ENCODE data around the gene ENKUR.
"Not testable (repeated sequence)": the region's sequence is repeated elsewhere in the genome, so short reads cannot be mapped to it uniquely, and the experiment has no call there.

ENKUR gene

DNA sequence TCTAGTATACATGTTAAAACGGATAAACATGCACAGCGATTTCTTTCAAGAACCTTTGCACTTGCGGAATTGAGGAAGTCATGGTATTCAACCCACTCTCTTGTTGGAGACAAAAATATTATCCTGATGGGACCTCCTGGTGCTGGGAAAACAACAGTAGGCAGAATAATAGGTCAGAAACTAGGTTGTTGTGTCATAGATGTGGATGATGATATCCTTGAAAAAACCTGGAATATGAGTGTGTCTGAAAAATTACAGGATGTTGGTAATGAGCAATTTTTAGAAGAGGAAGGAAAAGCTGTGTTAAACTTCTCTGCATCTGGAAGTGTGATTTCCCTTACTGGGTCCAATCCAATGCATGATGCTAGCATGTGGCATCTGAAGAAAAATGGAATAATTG, 7.3 kb upstream of the ENKUR start:
- no peak for DNase-seq (ENCODE audit: low spot score)

DNA sequence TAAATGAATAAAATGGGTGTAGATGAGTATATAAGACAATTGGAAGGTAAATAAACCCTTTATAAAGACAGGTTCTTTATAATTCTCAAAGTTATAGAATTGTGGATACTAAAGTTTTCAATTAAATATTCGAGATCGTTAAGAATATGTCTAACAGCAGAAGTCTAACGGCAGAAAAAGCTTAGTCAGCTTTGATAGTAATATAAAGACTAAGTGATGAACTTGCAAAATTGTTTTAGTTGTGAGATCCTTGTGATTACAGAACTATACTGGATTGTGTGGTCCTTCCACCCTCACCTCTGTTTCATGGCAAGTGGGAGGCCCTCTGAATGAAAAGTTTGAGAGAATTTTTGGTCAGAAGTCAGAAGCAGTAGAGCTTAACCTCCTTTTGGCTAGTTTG, 2.7 kb upstream of the ENKUR start:
- no peak for DNase-seq (ENCODE audit: low spot score)

DNA sequence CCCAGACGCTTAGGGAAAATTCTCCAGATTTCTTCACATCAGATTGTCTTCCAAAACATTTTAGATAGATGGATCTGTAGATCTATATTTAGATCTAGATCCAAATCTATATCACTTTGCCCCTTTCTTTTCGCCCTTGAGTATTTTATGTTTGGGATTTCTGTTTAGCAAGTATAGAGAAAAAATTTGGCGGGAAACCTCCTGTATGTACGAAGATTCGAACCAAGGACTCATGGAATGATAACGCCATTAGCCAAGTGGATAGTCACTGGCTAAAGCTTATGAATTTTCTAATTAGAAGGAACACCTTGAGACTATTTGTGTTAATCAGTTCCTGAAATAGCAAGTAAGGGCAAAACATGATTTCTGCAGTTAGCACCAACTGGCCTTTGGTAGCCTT, 1.7 kb upstream of the ENKUR start:
- DNase-seq (ENCODE audit: low spot score) = peak; percentile 55

DNA sequence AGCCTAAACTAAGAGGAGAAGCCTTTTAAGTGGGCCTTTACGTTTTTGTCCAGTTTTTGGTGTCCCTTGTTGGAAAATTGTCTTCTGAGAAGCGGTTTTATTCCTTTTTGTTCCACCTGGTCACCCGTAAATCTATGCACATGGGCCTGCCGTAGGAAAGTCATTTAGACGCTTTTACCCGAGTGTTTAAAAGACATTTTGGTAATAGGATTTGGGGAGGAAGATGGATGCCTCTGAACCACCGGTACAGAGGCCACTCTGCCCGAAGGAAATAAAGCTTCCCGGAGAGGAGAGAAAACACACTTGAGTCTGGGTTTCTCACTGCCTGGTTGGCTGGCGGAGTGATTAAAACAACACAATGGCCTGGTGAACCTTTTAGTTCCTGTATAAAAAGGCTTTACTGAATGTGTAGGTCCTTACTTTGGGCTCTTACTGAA, 1.2 kb upstream of the ENKUR start:
- peak; percentile 61 for DNase-seq (ENCODE audit: low spot score)

DNA sequence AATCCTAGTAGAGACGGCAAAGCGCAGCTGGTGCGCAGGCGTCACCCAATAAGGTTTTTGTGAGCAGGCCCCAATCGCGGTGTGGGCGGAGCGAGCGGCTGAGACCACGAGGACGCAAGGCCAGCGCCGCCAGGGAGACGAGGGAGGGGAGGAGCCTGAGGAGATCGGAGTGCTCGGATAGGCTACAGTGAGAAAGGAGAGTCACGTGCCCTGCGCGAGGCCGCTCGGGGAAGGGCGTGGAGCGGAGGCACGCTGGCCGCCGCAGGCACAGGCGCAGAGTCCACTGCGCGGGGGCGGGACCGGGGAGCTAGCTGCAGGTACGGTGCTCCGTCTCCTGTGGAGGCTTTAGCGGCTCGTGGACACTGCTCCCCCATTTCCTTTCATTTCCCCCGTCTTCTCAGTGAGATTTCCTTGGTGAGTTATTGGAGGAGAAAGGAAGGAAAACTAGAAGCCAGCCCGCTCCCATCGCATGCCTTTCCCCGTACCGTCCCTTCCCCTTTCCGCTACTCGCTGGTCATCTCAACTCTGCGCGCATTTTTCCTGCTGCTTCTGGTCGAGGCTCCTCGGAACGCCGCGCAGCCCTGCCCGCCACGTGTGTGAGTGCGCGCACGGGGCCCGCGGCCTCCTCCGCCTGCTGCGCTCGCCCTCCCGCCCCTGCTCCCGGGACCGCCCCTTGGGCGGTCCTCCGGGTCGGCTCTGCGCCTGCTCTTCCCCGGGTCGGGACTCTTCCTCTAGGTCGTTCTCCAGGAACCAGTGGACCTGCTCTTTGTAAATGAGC, 607 bp upstream of the ENKUR start, which contains the start of gene THNSL1:
Gene THNSL1 (plus strand): TSS at position 237 of the 778 bp plus-strand sequence. CDS start 6,612 bp downstream, outside the sequence.
- DNase-seq (ENCODE audit: low spot score) = peak; percentile 100

DNA sequence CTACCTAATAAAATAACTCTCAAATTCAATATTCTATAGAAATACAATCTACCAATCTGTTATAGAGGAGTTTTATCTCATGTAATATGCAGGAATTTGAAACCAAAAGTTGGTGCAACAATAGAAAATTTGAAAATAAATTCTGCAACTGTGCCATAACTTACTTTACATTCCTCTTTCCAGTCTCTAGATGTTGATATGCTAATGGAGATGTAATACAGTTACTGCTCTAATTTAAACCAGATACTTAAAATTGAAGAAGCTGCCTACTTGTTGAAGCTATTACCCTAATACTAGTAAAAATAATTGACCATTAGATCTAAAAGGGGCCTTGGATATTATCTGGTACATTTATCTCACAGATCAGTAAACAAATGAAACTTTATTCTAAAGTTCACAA, 1.4 kb downstream of the ENKUR start:
- DNase-seq (ENCODE audit: low spot score) = no peak

DNA sequence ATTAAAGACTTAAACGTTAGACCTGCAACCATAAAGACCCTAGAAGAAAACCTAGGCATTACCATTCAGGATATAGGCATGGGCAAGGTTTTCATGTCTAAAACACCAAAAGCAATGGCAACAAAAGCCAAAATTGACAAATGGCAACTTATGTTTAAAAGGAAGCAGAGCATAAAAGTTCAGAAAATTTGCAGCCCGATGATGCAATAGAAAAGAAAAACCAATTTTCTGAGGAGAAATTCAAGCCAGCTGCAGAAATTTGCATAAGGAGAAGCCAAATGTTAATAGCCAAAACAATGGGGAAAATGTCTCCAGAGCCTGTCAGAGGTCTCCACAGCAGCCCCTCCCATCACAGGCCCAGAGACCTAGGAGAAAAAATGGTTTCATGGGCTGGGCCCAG, 4.4 kb downstream of the ENKUR start:
- not testable (repeated sequence) for DNase-seq (ENCODE audit: low spot score)

DNA sequence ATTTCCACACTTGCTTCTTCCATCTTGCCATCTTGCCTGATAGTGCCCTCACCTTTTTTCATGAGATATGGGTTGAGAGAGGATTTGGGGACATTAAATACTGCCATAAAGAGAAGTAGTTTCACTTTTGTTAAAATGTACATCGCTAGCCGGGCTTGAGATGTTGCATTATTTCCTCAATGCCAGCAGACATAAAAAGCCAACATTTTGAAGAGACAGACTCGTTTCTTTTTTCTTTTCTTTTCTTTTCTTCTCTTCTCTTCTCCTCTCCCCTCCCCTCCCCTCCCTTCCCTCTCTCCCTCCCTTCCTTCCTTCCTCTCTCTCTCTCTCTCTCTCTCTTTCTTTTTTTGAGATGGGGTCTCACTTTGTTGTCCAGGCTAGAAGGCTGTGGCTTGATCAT, 17.9 kb downstream of the ENKUR start:
- DNase-seq (ENCODE audit: low spot score) = no peak

DNA sequence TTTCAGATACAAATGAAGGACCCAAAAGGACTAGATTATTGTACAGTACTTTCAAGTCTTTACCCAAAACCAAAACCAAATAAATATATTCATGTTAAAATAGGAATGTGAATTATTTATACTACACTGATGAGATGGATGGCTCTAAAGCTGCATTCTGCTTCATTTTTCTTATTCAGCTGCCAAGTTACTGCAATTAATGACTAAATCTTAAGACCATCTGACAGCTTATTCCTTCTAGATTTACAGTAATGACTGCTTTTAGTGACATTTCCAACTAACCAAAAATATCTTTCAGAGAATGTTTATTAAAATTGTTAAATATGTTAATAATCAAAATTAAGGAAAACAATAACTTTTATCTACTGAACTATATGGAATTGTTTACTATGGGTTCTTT, 20.9 kb downstream of the ENKUR start:
- DNase-seq (ENCODE audit: low spot score) = no peak

DNA sequence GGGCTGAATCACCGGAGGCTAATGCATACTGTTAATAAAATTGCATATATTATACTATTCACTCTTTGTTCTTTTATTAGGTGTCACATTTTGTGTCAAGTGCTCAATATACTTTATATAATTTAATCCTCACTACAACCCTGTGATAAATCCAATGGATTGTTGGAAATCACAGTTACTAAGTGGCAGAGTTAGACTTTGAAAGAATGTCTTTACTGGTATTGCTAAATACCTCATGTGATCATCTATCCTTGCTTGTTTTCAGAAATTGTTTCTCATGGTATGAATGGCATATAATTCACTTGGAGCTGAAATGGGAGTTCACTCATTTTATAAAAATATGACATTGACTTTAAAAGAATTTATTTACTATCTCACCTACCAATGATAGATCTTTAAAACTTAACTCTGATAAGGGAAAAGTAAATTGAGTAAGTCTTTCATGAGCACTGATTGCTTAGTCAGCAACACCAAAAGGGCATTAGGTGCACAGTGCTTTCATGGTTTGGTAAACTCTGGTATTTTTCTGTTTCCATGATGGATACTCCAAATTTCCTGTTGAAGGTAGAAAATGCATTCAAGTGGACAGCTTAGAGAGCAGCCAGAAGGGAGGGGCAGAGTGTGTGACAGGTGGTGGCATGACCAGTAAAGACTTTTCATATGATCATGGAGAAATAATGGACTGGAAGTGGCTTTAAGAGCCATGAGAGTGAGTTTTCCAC, 22.6 kb downstream of the ENKUR start:
- no peak for DNase-seq (ENCODE audit: low spot score)

DNA sequence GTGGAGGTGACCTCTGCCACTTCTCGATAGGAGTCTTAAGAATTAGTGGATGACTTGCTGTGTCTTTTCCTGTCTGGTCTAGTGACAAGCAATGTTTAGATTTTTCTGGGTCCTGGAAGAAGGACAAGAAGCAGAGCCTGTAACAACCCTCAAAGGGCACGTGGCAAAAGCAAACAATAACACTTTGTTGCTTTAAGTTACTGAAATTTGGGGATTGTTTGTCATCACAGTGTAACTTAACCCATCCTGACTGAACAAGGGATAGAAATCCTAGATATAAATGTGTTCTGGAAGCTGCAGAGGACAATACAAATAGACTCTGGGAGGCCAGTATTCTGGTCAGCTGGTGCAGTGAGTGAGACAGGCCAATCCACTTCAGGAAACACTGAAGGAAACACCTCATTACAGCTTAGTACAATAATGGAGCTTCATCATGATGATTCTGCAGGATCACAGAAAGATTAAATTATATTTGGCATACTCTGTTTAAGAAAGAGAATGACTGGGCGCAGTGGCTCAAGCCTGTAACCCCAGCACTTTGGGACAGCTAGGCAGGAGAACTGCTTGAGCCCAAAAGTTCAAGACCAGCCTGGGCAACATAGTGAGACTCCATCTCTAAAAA, 23.3 kb downstream of the ENKUR start:
- DNase-seq (ENCODE audit: low spot score) = no peak

DNA sequence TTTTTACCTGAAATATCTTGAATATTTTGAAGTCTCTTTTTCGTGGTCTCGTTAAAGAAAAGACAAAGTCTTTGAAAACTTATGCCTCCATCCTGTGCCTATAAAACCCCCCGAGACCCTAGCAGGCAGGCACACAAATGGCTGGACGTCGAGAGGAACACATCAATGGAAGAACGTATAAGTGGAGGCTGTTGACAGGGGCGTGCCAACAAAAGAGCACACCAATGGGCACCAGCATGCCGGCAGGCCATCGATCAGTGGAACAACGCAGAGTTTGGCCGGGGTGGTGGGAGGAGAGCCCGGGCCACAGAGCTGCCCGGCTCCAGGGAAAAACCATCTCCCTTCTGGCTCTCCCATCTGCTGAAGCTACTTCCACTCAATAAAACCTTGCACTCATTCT, 24.7 kb downstream of the ENKUR start:
- DNase-seq (ENCODE audit: low spot score) = no peak

DNA sequence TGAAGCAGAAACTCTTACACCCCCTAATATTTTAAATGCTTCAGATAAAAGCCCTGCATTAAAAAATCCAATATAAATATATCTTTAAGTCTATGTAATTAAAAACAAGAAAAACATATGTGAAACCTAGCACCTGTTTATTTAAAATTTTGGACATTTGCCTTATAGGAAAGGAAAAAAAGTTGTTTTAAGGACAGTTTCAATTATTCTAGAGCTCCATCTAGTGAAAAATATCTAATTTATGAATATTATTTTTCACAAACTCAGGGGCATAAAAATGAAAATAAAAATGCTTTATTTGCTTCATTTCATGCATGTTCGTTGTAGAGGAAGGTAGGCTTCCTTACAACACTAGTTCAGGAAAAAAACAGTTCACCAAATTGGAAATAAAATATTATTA, 26.1 kb downstream of the ENKUR start:
- peak; percentile 32 for DNase-seq (ENCODE audit: low spot score)

DNA sequence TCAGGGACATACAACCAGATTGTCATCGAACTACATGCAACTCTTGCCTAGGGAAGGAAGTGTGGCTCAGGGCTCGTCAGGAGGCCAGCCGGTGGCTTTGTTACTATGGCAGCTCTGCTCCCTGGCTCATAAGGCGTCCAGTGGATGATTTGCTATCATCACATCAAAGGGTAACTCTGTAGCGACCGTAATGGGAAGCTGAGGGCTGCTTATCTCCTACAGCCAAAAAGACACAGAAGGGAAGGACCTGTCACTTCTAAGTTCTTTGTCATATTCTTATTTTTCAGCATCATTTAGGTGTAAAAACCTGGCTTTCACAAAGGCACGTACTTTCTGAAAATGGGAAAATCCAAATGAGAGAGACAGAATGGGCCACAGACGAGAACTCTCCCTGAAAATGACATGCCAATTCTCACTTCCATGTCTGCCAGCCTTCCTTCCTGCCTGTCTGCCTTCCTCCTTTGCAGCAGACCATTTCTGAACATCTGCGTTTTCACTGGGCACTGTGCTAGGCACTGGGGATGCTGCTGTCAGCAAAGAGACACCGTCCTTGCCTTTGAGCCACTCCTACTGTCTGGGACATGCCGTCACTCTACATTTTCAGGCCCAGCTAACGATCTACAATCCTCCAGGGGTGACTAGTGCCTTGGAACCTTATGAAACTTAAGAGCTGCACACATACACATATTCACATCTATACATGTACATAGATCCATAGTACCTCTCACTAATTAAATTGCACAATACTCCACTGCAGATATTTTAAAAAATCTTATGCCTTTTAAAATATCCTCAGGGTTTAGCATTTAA, 26.9 kb downstream of the ENKUR start:
- DNase-seq (ENCODE audit: low spot score) = no peak

DNA sequence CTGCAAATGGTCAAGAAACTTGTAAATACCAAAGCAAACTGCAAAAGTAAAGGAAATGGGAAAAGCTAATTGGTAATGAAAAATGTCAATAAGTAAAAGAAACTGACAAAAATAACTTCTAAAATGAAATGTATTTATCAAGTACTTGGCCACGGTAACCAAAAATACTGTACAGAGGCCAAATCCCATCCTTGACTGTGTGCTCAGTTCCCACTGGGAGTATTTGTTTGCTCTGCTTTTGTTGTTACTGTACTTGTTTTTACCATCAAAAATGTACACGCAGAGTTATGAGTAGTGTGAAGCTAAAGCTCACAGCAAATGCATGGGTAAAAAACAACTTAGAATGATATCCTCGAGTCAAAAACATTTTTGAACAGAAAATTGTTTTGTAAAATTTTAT, 31.1 kb downstream of the ENKUR start:
- no peak for DNase-seq (ENCODE audit: low spot score)

DNA sequence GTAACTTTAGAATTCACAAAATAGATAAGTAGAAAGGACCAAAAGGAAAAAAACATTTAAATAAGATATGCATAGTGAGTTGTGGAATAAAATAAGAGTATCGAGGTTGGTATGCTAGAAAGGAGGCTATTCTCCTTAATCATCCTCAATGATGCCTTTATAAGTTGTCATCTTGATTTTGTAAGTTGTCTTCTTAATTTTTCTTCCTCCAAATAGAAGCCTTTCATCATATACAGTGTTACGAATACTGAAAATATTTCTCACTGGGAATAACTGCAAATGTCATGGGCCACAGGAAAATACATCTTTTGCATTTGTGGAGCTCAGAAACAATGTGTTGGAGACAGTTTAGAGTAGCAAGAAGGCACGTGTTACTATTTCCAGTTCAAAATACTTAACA, 32.0 kb downstream of the ENKUR start:
- no peak for DNase-seq (ENCODE audit: low spot score)

DNA sequence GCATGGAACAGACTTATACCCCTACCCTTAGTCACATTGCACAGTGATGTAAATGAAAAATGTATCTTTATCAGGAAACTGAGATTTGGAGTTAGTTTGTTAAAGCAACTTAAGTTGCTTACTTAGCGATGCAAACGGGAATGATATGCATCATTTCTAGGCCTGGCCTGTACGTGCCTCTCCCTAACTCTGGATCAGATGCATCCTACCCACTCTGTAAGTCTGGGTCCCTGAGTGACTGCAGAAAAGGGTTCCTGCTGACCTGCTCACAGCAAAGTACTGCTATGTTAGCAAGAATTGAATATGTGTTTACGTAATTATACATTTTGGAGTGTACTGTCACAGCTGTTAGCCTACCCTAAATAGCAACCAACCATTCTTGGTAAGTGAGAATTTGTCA, 32.8 kb downstream of the ENKUR start:
- DNase-seq (ENCODE audit: low spot score) = no peak

DNA sequence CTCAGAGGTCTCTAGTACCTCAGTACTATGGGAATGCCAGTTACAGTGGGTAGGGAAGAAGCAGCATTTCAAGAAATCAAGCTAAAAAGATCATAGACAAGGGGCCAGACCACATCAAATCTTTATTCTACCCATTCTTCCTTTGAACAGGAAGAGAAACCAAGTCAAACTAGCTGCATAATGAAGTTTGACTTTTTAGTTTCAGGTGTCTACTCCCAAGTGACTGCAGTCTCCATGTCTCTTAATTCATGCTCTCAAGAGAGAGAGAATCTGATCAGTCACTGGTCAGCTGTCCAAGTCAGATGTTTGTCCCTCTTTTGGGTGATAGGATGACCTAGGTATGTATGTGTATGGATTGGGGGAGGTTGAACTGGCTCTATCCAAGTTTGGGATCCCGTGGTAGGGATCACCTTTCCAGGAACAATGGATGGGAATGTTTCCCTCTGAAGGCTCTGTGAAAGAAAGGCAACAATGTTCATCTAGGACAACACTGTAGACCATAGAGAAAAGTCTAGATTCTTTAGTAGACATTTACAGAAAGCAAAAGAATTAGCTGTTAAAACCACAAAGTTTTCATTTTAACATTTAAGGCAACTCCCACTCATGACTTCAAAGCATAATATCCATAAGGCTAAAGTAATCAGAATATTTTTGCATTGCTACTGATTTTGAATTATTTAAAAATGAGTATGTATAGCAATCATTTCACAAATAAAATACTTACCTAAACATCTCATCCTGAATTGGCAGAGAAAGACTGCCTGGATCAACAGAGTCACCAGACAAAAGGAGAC, 33.4 kb downstream of the ENKUR start:
- DNase-seq (ENCODE audit: low spot score) = no peak

DNA sequence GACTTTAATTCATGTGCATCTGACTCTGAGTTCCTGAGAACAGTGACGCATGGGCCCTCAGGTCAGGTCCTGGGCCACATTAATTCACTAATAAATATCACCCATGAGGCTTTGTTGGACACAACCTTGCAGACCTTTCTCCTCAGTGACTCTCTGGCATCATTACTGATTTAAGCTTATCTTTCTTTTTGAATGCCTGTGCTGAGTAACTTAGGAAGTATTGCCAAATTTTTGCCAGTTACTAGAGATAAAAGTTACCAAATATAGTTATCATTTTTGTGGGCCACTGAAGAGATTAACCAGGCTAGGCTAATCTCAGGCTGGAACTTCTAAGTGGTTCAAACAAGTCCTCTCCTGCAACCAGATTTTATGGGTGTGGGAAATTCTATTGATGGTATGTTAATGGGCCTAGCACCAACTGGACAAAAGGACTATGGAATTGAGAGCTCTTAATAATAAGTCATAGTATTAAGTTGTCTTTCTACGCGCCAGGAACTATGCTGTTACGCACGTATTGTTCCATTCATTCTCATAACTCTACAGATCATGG, 34.7 kb downstream of the ENKUR start:
- no peak for DNase-seq (ENCODE audit: low spot score)

DNA sequence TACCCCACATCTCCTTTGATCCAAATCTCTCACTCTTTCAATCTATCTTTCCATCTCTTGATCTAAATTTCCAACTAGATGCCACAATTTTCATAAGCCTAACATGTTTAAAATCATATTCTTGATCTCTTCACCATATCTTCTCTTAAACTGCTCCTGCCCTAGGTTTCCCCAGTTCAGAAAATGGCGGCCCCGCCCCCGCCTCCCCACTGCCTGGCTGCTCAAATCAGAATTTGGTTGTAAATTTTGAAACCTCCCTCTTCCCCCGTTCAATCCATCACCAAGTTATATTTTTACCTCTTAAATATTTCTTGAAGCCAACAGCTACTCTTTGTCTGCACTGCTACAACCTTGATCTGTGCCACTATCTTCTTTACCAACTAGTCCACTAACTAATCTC, 36.3 kb downstream of the ENKUR start:
- no peak for DNase-seq (ENCODE audit: low spot score)

DNA sequence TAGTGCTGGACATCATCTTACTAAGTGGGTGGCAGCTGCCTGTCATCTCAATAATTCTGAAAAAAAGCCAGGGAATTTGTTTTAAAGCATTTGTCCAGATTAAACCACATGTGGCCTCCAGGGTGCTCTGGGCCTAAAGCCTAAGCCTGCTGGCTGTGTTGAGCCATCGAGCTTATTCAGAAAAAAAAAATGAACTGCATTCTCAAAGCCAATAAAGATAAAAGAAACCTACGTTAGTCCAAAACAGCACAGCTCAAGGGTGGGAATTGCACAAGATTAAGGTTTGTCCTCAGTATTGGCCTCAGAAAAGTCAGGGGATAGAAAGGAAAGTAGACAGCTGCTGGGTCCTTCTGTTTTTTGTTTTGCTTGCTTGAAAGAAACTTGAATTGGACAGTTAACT, 41.0 kb downstream of the ENKUR start:
- peak; percentile 20 for DNase-seq (ENCODE audit: low spot score)
